Measurements from ENCODE around the gene CIC.
A peak's percentile ranks its signal among the peaks of the same experiment; 100 is the strongest.
"Not testable (repeated sequence)": the region's sequence is repeated elsewhere in the genome, so short reads cannot be mapped to it uniquely, and the experiment has no call there.

CIC gene

GRCh38 chr19:42335971-42336370 is 66.9 kb downstream of the CIC start:
- no peak for TF ChIP-seq CTCF (conservative IDR thresholded peaks at IDR 0.05; ENCODE audit: control insufficient read depth, insufficient read depth, low read depth, low read length)
- DNase-seq (ENCODE audit: low read depth): no peak

GRCh38 chr19:42339126-42339860 is 70.2 kb downstream of the CIC start:
- H3K4me3 ChIP-seq (ENCODE audit: control insufficient read depth, low read depth, low read length); DNase-seq (ENCODE audit: low read depth): not testable (repeated sequence)

More at GRCh38 chr19:42335971-42336370, 66.9 kb downstream of the CIC start:
- no peak overlapping the region for H3K4me3 ChIP-seq (ENCODE audit: control insufficient read depth, low read depth, low read length)

GRCh38 chr19:42339922-42340321 is 70.9 kb downstream of the CIC start:
- H3K4me3 ChIP-seq (ENCODE audit: control insufficient read depth, low read depth, low read length); DNase-seq (ENCODE audit: low read depth): not testable (repeated sequence)

- DNase-seq (ENCODE audit: low read depth): no peak
- H3K4me3 ChIP-seq (ENCODE audit: control insufficient read depth, low read depth, low read length): no peak overlapping the region
- TF ChIP-seq CTCF (conservative IDR thresholded peaks at IDR 0.05; ENCODE audit: control insufficient read depth, insufficient read depth, low read depth, low read length): peak; percentile 6
These were observed 74.5 kb downstream of the CIC start for GRCh38 chr19:42343344-42344110.

- no peak for DNase-seq (ENCODE audit: low read depth)
- no peak for TF ChIP-seq CTCF (conservative IDR thresholded peaks at IDR 0.05; ENCODE audit: control insufficient read depth, insufficient read depth, low read depth, low read length)
- no peak overlapping the region for H3K4me3 ChIP-seq (ENCODE audit: control insufficient read depth, low read depth, low read length)
These were observed 75.4 kb downstream of the CIC start for GRCh38 chr19:42344336-42344893.

Data from fibroblast of mammary gland (primary cell).